K562 (cell line): Measurements from ENCODE around the gene RBM19. TPM values are rescaled to one million over a fixed set of nuclear protein-coding genes. Genes with fewer than 3 reads are reported as not detected.

Source experiments
- CCAR2 ChIP-seq: fragments of 200-400 bp; formaldehyde crosslinking; IDR thresholded peaks from 2 replicates; pipeline ENCODE4 v1.6.1; 2017; ENCODE audit warnings: mild to moderate bottlenecking, low read depth, low read length
- CHD2 ChIP-seq: IDR thresholded peaks from 2 replicates; pipeline ENCODE4 v1.6.1; 2011; ENCODE audit warnings: low read depth, low read length
- CTBP1 ChIP-seq: fragments of 450-650 bp; IDR thresholded peaks from 2 replicates; pipeline ENCODE4 v1.6.1; 2016; ENCODE audit warnings: borderline replicate concordance
- ELF2 ChIP-seq: fragments of 250-450 bp; sonication (Bioruptor Pico); IDR thresholded peaks from 2 replicates; pipeline ENCODE4 v1.5.0; 2021; ENCODE audit warnings: mild to moderate bottlenecking
- FOXP1 ChIP-seq: sonication (generic); formaldehyde crosslinking; IDR thresholded peaks from 2 replicates; pipeline ENCODE4 v1.8.0; 2022; ENCODE audit warnings: mild to moderate bottlenecking, missing genetic modification reagents
- GTF2F1 ChIP-seq: IDR thresholded peaks from 2 replicates; pipeline ENCODE4 v1.6.1; 2011; ENCODE audit warnings: low read depth, low read length, improper control_type of control experiment
- KAT2B ChIP-seq: IDR thresholded peaks from one replicate; pipeline ENCODE4 v1.6.1; 2012; ENCODE audit warnings: low read depth, mild to moderate bottlenecking, control low read depth, inconsistent platforms, low read length, moderate library complexity
- KDM1A ChIP-seq, 2 experiments: fragments of 450-650 bp; IDR thresholded peaks; 2 replicates each; pipeline ENCODE4 v1.6.1; 2016; ENCODE audit warnings: mild to moderate bottlenecking in 2 of 2
- LARP7 ChIP-seq: fragments of 450-650 bp; IDR thresholded peaks from 2 replicates; pipeline ENCODE4 v1.6.1; 2016
- NUFIP1 ChIP-seq: fragments of 450-650 bp; IDR thresholded peaks from 2 replicates; pipeline ENCODE4 v1.6.1; 2018; ENCODE audit not compliant: partially characterized antibody
- TEAD4 ChIP-seq, 2 experiments: sonication (generic) in 1 of 2; formaldehyde crosslinking in 1 of 2; IDR thresholded peaks; 2 replicates each; pipeline versions ENCODE4 v1.6.1 to v1.8.0; 2012 to 2022; ENCODE audit warnings: borderline replicate concordance in 1 of 2, inconsistent platforms in 1 of 2, low read length in 1 of 2, mild to moderate bottlenecking in 1 of 2, missing genetic modification reagents in 1 of 2
- ZBTB17 ChIP-seq: fragments of 450-650 bp; formaldehyde crosslinking; IDR thresholded peaks from 2 replicates; pipeline ENCODE4 v1.4.0; 2020; ENCODE audit warnings: mild to moderate bottlenecking
- ZNF12 ChIP-seq: sonication (generic); formaldehyde crosslinking; IDR thresholded peaks from 2 replicates; pipeline ENCODE4 v1.4.0; 2020; ENCODE audit warnings: mild to moderate bottlenecking, missing genetic modification reagents
- ZNF589 ChIP-seq: fragments of 200-800 bp; sonication (Bioruptor generic); IDR thresholded peaks from 2 replicates; pipeline ENCODE4 v1.6.1; 2016; ENCODE audit warnings: low read depth, missing genetic modification characterization, missing compliant biosample characterization
- polyA plus RNA-seq, 8 experiments: library from polyadenylated mRNA; depleted of rRNA in 4 of 8; stranded (reverse) in 5 of 8; unstranded in 3 of 8; fragments of >200 nt; fragmentation: Nextera tagmentation in 2 of 8; fragmentation: Illumina TruSeq in 1 of 8; extraction: Ambion mirVana in 2 of 8; extraction: Trizol in 1 of 8; gene quantifications; 2 replicates each; pipeline versions ENCODE4 v1.2.1 to v1.2.3, GENCODE V29; 2011 to 2014; ENCODE audit warnings: inconsistent platforms in 1 of 8, missing spikeins in 1 of 8
- total RNA-seq, 7 experiments: library from RNA; depleted of rRNA in 6 of 7; stranded (reverse); fragments of >200 nt in 6 of 7; fragmentation: Illumina TruSeq in 2 of 7; extraction: Trizol in 2 of 7; gene quantifications; 2 replicates each; pipeline versions ENCODE4 v1.2.1 to v1.2.3, GENCODE V29; 2011 to 2021; ENCODE audit warnings: low replicate concordance in 1 of 7
- TF ChIP-seq, protein P1 (sequence below), 2 experiments: fragments of 450-650 bp; conservative IDR thresholded peaks; 2 replicates each; pipeline ENCODE4 v1.6.1; 2017; ENCODE audit warnings: mild to moderate bottlenecking in 2 of 2, moderate library complexity in 2 of 2
- TF ChIP-seq, protein P2 (sequence below): fragments of 250-450 bp; sonication (Bioruptor Pico); IDR thresholded peaks from 2 replicates; pipeline ENCODE4 v1.8.0; 2021; ENCODE audit warnings: mild to moderate bottlenecking, moderate library complexity
- TF ChIP-seq, protein P3 (sequence below), 2 experiments: fragments of 450-650 bp; IDR thresholded peaks; 2 replicates each; pipeline ENCODE4 v1.6.1; 2016
- TF ChIP-seq, protein P4 (sequence below): conservative IDR thresholded peaks from 2 replicates; pipeline ENCODE4 v1.6.1; 2011; ENCODE audit warnings: low read depth, mild to moderate bottlenecking, low read length; ENCODE audit not compliant: control insufficient read depth
- TF ChIP-seq, protein P5 (sequence below): fragments of 150-350 bp; conservative IDR thresholded peaks from 2 replicates; pipeline ENCODE4 v1.6.1; 2014; ENCODE audit warnings: low read length

Gene RBM19
- total and polyA plus RNA-seq, 9 of the 15 experiments (the other 6 are each of a cell fraction or from before 2014, with no cell fraction given) = 16.0 to 58.4 (median 37.9) TPM

DNA sequence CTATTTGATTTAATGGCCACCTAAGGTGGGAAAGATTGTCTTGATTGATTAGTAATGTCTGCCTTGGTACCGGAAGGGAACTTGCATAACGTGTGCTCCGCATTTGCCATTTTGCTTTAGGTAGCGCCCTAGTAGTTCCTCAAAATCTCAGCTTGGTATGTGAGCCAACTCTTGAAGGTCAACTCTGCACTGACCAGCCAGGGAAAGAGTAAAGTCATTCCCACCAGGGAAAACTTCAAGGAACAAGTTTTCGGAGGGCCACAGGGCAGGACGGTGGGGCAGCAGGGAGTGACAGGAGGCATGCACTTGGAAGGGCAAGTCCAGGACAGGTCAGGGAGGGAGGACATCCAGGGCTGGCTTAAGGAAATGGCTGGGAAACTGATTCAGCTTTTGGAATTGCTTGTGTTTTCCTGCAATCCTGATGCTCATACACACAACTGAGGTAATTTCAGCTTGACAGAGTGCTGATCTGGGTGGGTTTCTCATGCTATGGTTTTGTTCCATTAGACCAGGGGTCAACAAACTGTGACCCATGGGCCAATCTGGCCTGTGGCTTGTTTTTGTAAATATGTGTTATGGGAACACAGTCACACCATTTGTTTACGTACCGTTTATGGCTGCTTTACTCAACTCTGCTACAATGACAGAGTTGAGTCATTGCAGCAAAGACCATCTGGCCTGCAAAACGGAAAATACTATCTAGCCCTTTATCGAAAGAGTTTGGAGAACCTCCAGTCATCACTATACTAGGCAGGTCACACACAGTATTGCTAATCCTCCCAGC lies 184.5 kb downstream of the RBM19 start (continued):
- no peak for TF ChIP-seq TEAD4 (IDR thresholded peaks at IDR 0.05; ENCODE audit: low read length)
- TF ChIP-seq TEAD4 (CRISPR knock-in tag; IDR thresholded peaks at IDR 0.05; ENCODE audit: borderline replicate concordance) = no peak
- no peak for TF ChIP-seq ELF2 (CRISPR knock-in tag)
- TF ChIP-seq, protein P1, sequence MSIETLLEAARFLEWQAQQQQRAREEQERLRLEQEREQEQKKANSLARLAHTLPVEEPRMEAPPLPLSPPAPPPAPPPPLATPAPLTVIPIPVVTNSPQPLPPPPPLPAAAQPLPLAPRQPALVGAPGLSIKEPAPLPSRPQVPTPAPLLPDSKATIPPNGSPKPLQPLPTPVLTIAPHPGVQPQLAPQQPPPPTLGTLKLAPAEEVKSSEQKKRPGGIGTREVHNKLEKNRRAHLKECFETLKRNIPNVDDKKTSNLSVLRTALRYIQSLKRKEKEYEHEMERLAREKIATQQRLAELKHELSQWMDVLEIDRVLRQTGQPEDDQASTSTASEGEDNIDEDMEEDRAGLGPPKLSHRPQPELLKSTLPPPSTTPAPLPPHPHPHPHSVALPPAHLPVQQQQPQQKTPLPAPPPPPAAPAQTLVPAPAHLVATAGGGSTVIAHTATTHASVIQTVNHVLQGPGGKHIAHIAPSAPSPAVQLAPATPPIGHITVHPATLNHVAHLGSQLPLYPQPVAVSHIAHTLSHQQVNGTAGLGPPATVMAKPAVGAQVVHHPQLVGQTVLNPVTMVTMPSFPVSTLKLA (conservative IDR thresholded peaks at IDR 0.05) = no peak
- no peak for TF ChIP-seq CHD2
- peak; percentile 22 to 43; a peak in 1 of 4 replicates for TF ChIP-seq KDM1A (IDR thresholded peaks at IDR 0.05)
- TF ChIP-seq CCAR2 = no peak
- TF ChIP-seq NUFIP1 = no peak
- no peak for TF ChIP-seq ZNF589 (CRISPR knock-in tag)
- TF ChIP-seq CTBP1 = no peak
- TF ChIP-seq, protein P2, sequence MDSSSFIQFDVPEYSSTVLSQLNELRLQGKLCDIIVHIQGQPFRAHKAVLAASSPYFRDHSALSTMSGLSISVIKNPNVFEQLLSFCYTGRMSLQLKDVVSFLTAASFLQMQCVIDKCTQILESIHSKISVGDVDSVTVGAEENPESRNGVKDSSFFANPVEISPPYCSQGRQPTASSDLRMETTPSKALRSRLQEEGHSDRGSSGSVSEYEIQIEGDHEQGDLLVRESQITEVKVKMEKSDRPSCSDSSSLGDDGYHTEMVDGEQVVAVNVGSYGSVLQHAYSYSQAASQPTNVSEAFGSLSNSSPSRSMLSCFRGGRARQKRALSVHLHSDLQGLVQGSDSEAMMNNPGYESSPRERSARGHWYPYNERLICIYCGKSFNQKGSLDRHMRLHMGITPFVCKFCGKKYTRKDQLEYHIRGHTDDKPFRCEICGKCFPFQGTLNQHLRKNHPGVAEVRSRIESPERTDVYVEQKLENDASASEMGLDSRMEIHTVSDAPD (CRISPR knock-in tag) = no peak
- TF ChIP-seq, protein P3, sequence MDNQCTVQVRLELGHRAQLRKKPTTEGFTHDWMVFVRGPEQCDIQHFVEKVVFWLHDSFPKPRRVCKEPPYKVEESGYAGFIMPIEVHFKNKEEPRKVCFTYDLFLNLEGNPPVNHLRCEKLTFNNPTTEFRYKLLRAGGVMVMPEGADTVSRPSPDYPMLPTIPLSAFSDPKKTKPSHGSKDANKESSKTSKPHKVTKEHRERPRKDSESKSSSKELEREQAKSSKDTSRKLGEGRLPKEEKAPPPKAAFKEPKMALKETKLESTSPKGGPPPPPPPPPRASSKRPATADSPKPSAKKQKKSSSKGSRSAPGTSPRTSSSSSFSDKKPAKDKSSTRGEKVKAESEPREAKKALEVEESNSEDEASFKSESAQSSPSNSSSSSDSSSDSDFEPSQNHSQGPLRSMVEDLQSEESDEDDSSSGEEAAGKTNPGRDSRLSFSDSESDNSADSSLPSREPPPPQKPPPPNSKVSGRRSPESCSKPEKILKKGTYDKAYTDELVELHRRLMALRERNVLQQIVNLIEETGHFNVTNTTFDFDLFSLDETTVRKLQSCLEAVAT (IDR thresholded peaks at IDR 0.05) = peak in 1 of 2 experiments; percentile 92; a peak in 2 of 4 replicates
- TF ChIP-seq, protein P4, sequence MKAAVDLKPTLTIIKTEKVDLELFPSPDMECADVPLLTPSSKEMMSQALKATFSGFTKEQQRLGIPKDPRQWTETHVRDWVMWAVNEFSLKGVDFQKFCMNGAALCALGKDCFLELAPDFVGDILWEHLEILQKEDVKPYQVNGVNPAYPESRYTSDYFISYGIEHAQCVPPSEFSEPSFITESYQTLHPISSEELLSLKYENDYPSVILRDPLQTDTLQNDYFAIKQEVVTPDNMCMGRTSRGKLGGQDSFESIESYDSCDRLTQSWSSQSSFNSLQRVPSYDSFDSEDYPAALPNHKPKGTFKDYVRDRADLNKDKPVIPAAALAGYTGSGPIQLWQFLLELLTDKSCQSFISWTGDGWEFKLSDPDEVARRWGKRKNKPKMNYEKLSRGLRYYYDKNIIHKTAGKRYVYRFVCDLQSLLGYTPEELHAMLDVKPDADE = no peak
- no peak for TF ChIP-seq KAT2B
- 0 out of 2 replicates have a peak, but pooled peaks have one; percentile 30 for TF ChIP-seq FOXP1
- TF ChIP-seq GTF2F1 = no peak
- no peak for TF ChIP-seq LARP7
- TF ChIP-seq ZNF12 = no peak
- TF ChIP-seq, protein P5, sequence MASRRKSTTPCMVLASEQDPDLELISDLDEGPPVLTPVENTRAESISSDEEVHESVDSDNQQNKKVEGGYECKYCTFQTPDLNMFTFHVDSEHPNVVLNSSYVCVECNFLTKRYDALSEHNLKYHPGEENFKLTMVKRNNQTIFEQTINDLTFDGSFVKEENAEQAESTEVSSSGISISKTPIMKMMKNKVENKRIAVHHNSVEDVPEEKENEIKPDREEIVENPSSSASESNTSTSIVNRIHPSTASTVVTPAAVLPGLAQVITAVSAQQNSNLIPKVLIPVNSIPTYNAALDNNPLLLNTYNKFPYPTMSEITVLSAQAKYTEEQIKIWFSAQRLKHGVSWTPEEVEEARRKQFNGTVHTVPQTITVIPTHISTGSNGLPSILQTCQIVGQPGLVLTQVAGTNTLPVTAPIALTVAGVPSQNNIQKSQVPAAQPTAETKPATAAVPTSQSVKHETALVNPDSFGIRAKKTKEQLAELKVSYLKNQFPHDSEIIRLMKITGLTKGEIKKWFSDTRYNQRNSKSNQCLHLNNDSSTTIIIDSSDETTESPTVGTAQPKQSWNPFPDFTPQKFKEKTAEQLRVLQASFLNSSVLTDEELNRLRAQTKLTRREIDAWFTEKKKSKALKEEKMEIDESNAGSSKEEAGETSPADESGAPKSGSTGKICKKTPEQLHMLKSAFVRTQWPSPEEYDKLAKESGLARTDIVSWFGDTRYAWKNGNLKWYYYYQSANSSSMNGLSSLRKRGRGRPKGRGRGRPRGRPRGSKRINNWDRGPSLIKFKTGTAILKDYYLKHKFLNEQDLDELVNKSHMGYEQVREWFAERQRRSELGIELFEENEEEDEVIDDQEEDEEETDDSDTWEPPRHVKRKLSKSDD = no peak
- TF ChIP-seq ZBTB17 = peak; percentile 98
